ENCODE measurements around the gene IRAK1BP1.
"Not testable (repeated sequence)": the region's sequence is repeated elsewhere in the genome, so short reads cannot be mapped to it uniquely, and the experiment has no call there.

IRAK1BP1 gene

GRCh38 chr6:78917788-78918187 is 50.4 kb downstream of the IRAK1BP1 start:
- peaks cover 7% of the 10 kb centered on the region for H3K36me3 Mint-ChIP-seq (ENCODE audit: low read depth)
- H3K4me1 Mint-ChIP-seq (ENCODE audit: low read depth), result no peaks in the 10 kb centered on the region
- no peak overlapping the region for H3K4me3 Mint-ChIP-seq
- H3K27ac Mint-ChIP-seq, result no peak overlapping the region
- H3K27me3 Mint-ChIP-seq, result peaks cover 4% of the 10 kb centered on the region
- H3K9me3 Mint-ChIP-seq, result peaks cover 25% of the 10 kb centered on the region

- not testable (repeated sequence) for H3K4me1 Mint-ChIP-seq (ENCODE audit: low read depth); H3K4me3 Mint-ChIP-seq; H3K36me3 Mint-ChIP-seq (ENCODE audit: low read depth); H3K27ac Mint-ChIP-seq; H3K27me3 Mint-ChIP-seq
- peaks cover 42% of the 10 kb centered on the region for H3K9me3 Mint-ChIP-seq
Measured at GRCh38 chr6:78921168-78921567, 53.8 kb downstream of the IRAK1BP1 start.

- Mint-ChIP-seq H3K36me3 (ENCODE audit: low read depth) (no peaks in the 10 kb centered on the region), H3K4me1 (ENCODE audit: low read depth) (no peaks in the 10 kb centered on the region), H3K9me3 (peaks cover 46% of the 10 kb centered on the region), H3K27ac (no peak overlapping the region), H3K4me3 (no peak overlapping the region), H3K27me3 (no peaks in the 10 kb centered on the region)
Measured at GRCh38 chr6:78925317-78925716, 58.0 kb downstream of the IRAK1BP1 start.

GRCh38 chr6:78935553-78935952 is 68.2 kb downstream of the IRAK1BP1 start:
- Mint-ChIP-seq H3K4me1 (ENCODE audit: low read depth) (no peaks in the 10 kb centered on the region), H3K4me3 (no peak overlapping the region), H3K36me3 (ENCODE audit: low read depth) (peaks cover 27% of the 10 kb centered on the region), H3K27ac (no peak overlapping the region), H3K27me3 (no peaks in the 10 kb centered on the region), H3K9me3 (peaks cover 8% of the 10 kb centered on the region)

DNA sequence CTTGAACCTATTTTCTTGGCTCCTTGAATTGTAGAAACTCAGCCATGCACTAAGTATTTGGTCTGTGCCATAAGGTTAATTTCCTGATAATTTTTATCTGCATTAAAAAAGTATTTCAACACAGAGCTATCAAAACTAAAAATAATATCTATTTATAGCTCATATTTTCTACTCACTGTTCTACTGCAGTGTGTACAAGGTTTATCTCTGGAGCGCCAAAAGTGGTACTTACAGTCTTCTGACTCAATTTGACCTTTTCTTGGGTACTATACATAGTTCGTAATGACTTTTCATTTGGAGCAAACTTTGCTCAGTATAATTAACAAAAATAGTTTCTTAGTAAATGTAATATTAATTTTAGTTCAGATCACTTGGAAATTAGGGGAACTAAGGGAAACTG is 69.2 kb downstream of the IRAK1BP1 start:
- Mint-ChIP-seq H3K4me1 (ENCODE audit: low read depth) (no peaks in the 10 kb centered on the region), H3K9me3 (peaks cover 8% of the 10 kb centered on the region), H3K27me3 (no peaks in the 10 kb centered on the region), H3K27ac (no peak overlapping the region), H3K4me3 (no peak overlapping the region), H3K36me3 (ENCODE audit: low read depth) (peaks cover 34% of the 10 kb centered on the region)

DNA sequence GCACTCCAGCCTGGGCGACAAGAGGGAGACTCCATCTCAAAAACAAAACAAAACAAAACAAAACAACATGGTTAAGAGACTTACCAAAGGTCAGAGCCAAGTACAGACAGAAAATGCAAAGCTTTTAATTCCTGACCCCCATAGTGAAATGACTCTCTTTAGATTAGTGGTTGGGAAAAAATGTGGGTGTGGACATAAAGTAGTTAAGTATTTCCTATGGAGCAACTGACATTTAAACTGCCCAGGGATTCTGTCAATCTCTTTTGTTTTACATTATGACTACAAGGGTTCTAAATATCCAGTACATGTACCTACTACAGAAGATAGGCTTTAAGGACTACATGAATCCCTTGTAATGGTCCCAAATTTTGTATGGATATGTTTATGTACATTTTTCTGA is 75.1 kb downstream of the IRAK1BP1 start:
- Mint-ChIP-seq H3K9me3 (no peaks in the 10 kb centered on the region), H3K27ac (no peak overlapping the region), H3K36me3 (ENCODE audit: low read depth) (peaks cover 75% of the 10 kb centered on the region), H3K27me3 (no peaks in the 10 kb centered on the region), H3K4me1 (ENCODE audit: low read depth) (no peaks in the 10 kb centered on the region), H3K4me3 (no peak overlapping the region)

DNA sequence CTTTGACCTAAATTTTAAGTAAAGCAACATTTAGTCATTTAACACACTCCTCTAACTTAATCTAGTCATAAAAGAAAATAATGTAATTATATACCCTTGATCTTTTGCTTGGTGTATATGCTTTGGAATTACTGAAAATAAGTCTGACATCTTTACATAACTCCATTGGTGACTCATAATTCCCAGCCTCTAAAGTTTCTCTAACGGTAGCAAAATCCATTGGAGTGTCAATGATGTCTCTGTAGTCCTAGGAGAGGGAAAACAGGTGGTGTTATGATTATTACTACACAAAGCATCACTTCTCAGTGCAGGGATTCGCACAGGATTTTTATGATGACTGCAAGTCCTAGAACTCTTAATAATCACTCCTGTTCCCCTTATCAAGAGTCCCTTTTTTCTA is 80.2 kb downstream of the IRAK1BP1 start:
- H3K36me3 Mint-ChIP-seq (ENCODE audit: low read depth), result peaks cover 86% of the 10 kb centered on the region
- no peak overlapping the region for H3K27ac Mint-ChIP-seq
- H3K27me3 Mint-ChIP-seq, result no peaks in the 10 kb centered on the region

GRCh38 chr6:78947962-78948361 is 80.6 kb downstream of the IRAK1BP1 start:
- Mint-ChIP-seq H3K9me3 (peaks cover 18% of the 10 kb centered on the region), H3K4me1 (ENCODE audit: low read depth) (no peaks in the 10 kb centered on the region), H3K27me3 (no peaks in the 10 kb centered on the region), H3K27ac (no peak overlapping the region), H3K4me3 (no peak overlapping the region), H3K36me3 (ENCODE audit: low read depth) (peaks cover 89% of the 10 kb centered on the region)

More for the DNA sequence above, 80.2 kb downstream of the IRAK1BP1 start:
- peaks cover 17% of the 10 kb centered on the region for H3K9me3 Mint-ChIP-seq
- H3K4me3 Mint-ChIP-seq, result no peak overlapping the region
- no peaks in the 10 kb centered on the region for H3K4me1 Mint-ChIP-seq (ENCODE audit: low read depth)

GRCh38 chr6:78948785-78949184 is 81.4 kb downstream of the IRAK1BP1 start:
- Mint-ChIP-seq H3K4me3 (no peak overlapping the region), H3K27me3 (no peaks in the 10 kb centered on the region), H3K9me3 (peaks cover 18% of the 10 kb centered on the region), H3K36me3 (ENCODE audit: low read depth) (peaks cover 91% of the 10 kb centered on the region), H3K4me1 (ENCODE audit: low read depth) (no peaks in the 10 kb centered on the region), H3K27ac (no peak overlapping the region)

DNA sequence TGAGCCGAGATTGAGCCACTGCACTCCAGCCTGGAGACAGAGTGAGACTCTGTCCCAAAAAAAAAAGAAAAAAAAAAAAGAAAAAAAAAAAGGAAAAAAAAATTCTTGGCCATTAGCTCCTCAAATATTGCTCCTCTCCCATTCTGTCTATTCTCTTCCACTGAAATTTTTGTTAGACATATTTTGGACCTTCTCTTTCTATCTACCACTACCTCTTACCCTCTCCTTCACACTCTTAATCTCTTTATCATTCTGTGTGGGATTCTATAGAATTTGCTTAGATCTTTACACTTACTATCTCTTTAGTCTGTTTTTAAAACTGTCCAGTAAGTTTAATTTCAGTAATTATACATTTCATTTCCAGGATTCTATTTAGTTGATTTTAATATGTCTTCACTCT is 85.0 kb downstream of the IRAK1BP1 start:
- no peak overlapping the region for H3K4me3 Mint-ChIP-seq
- no peak overlapping the region for H3K27ac Mint-ChIP-seq
- peaks cover 18% of the 10 kb centered on the region for H3K9me3 Mint-ChIP-seq
- H3K36me3 Mint-ChIP-seq (ENCODE audit: low read depth), result peaks cover 89% of the 10 kb centered on the region
- no peaks in the 10 kb centered on the region for H3K27me3 Mint-ChIP-seq
- H3K4me1 Mint-ChIP-seq (ENCODE audit: low read depth), result no peaks in the 10 kb centered on the region
